PC-9 (cell line): ENCODE data around the gene ARGLU1. TPM values are rescaled to one million over a fixed set of nuclear protein-coding genes. Genes with fewer than 3 reads are reported as not detected.

Experiments
- BruUV-seq: library from RNA; stranded (reverse); fragments of 400-500 nt; replicated peaks from 2 replicates; lab custom pipeline; 2021; lab: Mats Ljungman, UMichigan
- CTCF ChIA-PET: fragments of 300-600 bp; sonication (Branson Sonifier 250); formaldehyde crosslinking; loops from one replicate; lab custom pipeline; 2022; ENCODE audit warnings: antibody characterized with exemption; lab: Charles Lee
- POLR2A ChIA-PET: fragments of 300-600 bp; sonication (Branson Sonifier 250); formaldehyde crosslinking; loops from one replicate; lab custom pipeline; 2022; ENCODE audit warnings: antibody characterized with exemption; ENCODE audit not compliant: unreplicated experiment; lab: Charles Lee
- DNase-seq, 2 experiments: peaks; one replicate each; pipeline versions ENCODE4 v3.0.0 to v3.0.0-alpha.2; 2015 to 2022; ENCODE audit warnings: mixed read lengths in 1 of 2
- H2AFZ ChIP-seq: fragments of 200-600 bp; sonication (generic); 2 replicates; pipeline ENCODE4 v1.8.1; 2017; ENCODE audit warnings: antibody characterized with exemption
- H3F3A ChIP-seq: fragments of 200-600 bp; sonication (generic); 2 replicates; pipeline ENCODE4 v1.8.1; 2017; ENCODE audit warnings: antibody characterized with exemption, mild to moderate bottlenecking, low read depth; ENCODE audit not compliant: insufficient read depth
- H3K27ac ChIP-seq: fragments of 200-600 bp; sonication (generic); 2 replicates; pipeline ENCODE4 v1.6.1; 2016; ENCODE audit warnings: mixed run types
- H3K27me3 ChIP-seq: fragments of 200-600 bp; sonication (generic); 2 replicates; pipeline ENCODE4 v1.6.1; 2016; ENCODE audit warnings: low read depth, mixed run types; ENCODE audit not compliant: insufficient read depth
- H3K36me3 ChIP-seq: fragments of 200-600 bp; sonication (generic); 2 replicates; pipeline ENCODE4 v1.6.1; 2016; ENCODE audit warnings: low read depth, mixed run types
- H3K4me1 ChIP-seq: fragments of 200-600 bp; sonication (generic); replicated peaks from 2 replicates; pipeline ENCODE4 v1.6.1; 2016; ENCODE audit warnings: mixed run types; ENCODE audit not compliant: insufficient read depth
- H3K4me2 ChIP-seq: fragments of 200-600 bp; sonication (generic); 2 replicates; pipeline ENCODE4 v1.6.1; 2017; ENCODE audit warnings: mixed run types
- H3K4me3 ChIP-seq: fragments of 200-600 bp; sonication (generic); 2 replicates; pipeline ENCODE4 v1.6.1; 2016; ENCODE audit warnings: mixed run types
- H3K79me2 ChIP-seq: fragments of 200-600 bp; sonication (generic); 2 replicates; pipeline ENCODE4 v1.6.1; 2017; ENCODE audit warnings: low read depth, mixed run types
- H3K9me2 ChIP-seq: fragments of 200-600 bp; sonication (generic); 2 replicates; pipeline ENCODE4 v1.8.1; 2017; ENCODE audit warnings: mild to moderate bottlenecking; ENCODE audit not compliant: insufficient read depth
- H3K9me3 ChIP-seq: fragments of 200-600 bp; sonication (generic); 2 replicates; pipeline ENCODE4 v1.8.1; 2016; ENCODE audit warnings: low read depth; ENCODE audit not compliant: insufficient read depth
- H4K20me1 ChIP-seq: fragments of 200-600 bp; sonication (generic); 2 replicates; pipeline ENCODE4 v1.8.1; 2017; ENCODE audit not compliant: insufficient read depth
- EZH2 ChIP-seq: fragments of 200-600 bp; sonication (generic); IDR thresholded peaks from 2 replicates; pipeline ENCODE4 v1.8.0; 2017; ENCODE audit warnings: antibody characterized with exemption, low read depth
- intact Hi-C: fragments of 100-400 bp; cut with micrococcal nuclease; formaldehyde crosslinking; loops from one replicate; pipeline ENCODE4 v1.10.0; 2022; ENCODE audit not compliant: unreplicated experiment
- total RNA-seq: library from RNA; stranded (reverse); gene quantifications from 2 replicates; pipeline ENCODE4 v1.2.3, GENCODE V29; 2021
- TF ChIP-seq, protein P1 (sequence below): fragments of 200-600 bp; sonication (generic); conservative IDR thresholded peaks from 2 replicates; pipeline ENCODE4 v1.6.1; 2017; ENCODE audit warnings: mixed run types, antibody characterized with exemption, mild to moderate bottlenecking, moderate library complexity

The ARGLU1 gene
- total RNA-seq, 1 experiment from 2014 or later = 89.2 TPM

DNA sequence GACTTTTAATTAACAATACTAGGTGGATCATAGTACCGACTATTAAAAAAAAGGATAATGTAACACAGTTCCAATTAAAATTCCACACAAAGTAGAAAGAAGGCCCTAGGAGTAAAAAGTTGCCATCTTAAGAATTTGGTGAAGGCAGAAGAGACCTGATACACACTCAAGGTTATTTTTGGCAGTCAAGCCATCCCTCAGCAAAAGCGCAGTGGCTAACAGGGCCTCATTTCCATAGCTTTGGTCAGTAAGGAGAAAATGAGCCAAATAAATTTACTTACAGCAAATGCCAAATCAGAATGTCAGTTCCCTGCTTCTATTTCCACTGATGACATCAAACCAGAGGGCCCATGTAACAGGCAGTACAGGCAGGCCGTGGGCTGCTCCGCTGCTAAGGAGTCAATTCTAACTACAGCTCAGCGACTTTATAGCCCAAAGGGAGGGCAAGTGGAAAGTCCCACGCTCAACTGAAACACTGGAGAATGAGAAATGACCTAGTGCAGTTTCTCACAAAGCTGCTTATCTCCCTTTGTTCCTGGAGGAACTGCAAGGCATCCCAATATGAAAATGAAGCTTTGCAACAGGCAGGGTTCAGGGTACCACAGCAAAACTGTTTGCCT lies 6.3 kb downstream of the ARGLU1 start:
- Histone ChIP-seq H4K20me1 (peaks cover 92% of the 10 kb centered on the region), H3K9me3 (no peaks in the 10 kb centered on the region), H3K9me2 (no peaks in the 10 kb centered on the region), H3F3A (peaks cover 4% of the 10 kb centered on the region; the same call in 1 of the 2 replicates), H3K79me2 (peaks cover 98% of the 10 kb centered on the region), H2AFZ (no peak overlapping the region), H3K4me3 (no peak overlapping the region), H3K4me1 (peaks cover 27% of the 10 kb centered on the region), H3K27me3 (no peaks in the 10 kb centered on the region), H3K4me2 (no peak overlapping the region), H3K36me3 (peaks cover 29% of the 10 kb centered on the region), H3K27ac (no peak overlapping the region)
- POLR2A ChIA-PET = no interaction called here
- CTCF ChIA-PET = no interaction called here
- intact Hi-C loops = loop anchor here (10.0 kb wide), 1 partner anchor 203 kb away; no protein-coding TSS in a partner anchor
- TF ChIP-seq, protein P1, sequence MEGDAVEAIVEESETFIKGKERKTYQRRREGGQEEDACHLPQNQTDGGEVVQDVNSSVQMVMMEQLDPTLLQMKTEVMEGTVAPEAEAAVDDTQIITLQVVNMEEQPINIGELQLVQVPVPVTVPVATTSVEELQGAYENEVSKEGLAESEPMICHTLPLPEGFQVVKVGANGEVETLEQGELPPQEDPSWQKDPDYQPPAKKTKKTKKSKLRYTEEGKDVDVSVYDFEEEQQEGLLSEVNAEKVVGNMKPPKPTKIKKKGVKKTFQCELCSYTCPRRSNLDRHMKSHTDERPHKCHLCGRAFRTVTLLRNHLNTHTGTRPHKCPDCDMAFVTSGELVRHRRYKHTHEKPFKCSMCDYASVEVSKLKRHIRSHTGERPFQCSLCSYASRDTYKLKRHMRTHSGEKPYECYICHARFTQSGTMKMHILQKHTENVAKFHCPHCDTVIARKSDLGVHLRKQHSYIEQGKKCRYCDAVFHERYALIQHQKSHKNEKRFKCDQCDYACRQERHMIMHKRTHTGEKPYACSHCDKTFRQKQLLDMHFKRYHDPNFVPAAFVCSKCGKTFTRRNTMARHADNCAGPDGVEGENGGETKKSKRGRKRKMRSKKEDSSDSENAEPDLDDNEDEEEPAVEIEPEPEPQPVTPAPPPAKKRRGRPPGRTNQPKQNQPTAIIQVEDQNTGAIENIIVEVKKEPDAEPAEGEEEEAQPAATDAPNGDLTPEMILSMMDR = no peak
- no peak for TF ChIP-seq EZH2
- no peak for DNase-seq
- BruUV-seq = no TSS peak

DNA sequence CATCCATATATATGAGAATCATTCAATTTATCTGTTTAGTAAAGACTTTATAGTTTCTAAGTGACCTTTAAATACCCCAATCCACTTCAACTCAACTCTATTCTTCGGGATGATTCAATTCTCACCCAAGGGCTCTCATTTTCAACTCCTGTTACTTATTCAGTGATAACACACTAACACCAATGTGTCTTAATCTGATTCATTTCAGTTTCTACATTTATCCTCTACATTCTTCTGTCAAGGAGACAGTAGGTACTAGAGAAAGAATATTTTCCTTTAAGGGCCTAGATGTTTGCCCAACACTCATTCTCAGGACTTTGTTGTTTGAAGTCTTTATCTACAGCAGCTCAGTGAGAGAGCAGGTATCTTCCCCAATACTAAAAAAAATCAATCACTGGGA lies 7.1 kb downstream of the ARGLU1 start:
- Histone ChIP-seq H2AFZ (no peak overlapping the region), H3K36me3 (peaks cover 37% of the 10 kb centered on the region), H3K27ac (no peak overlapping the region), H3K27me3 (no peaks in the 10 kb centered on the region), H3K9me2 (no peaks in the 10 kb centered on the region), H3K9me3 (no peaks in the 10 kb centered on the region), H4K20me1 (peaks cover 87% of the 10 kb centered on the region), H3K4me3 (no peak overlapping the region), H3K4me1 (peaks cover 23% of the 10 kb centered on the region), H3K4me2 (no peak overlapping the region), H3K79me2 (peaks cover 98% of the 10 kb centered on the region), H3F3A (peaks cover 4% of the 10 kb centered on the region; the same call in 1 of the 2 replicates)
- DNase-seq = no peak
- intact Hi-C loops = loop anchor here (10.0 kb wide), 1 partner anchor 204 kb away; no protein-coding TSS in a partner anchor
- no peak for TF ChIP-seq EZH2
- TF ChIP-seq, protein P1 = no peak
- no TSS peak for BruUV-seq
- ChIA-PET CTCF (no interaction called here), POLR2A (no interaction called here)

DNA sequence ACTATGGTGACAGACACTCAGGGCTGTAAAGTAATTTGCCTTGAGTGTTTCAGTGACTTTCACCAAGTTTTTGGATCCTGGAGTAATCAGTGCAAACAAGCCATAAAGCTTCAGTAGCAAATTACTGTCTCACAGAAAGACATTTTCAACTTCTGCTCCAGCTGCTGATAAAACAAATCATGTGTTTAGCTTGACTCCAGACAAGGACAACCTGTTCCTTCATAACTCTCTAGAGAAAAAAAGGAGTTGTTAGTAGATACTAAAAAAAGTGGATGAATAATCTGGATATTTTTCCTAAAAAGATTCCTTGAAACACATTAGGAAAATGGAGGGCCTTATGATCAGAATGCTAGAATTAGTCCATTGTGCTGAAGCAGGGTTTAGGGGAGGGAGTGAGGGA lies 9.4 kb downstream of the ARGLU1 start:
- Histone ChIP-seq H3K27me3 (no peaks in the 10 kb centered on the region), H3K4me1 (no peaks in the 10 kb centered on the region), H4K20me1 (peaks cover 77% of the 10 kb centered on the region), H3K79me2 (peaks cover 98% of the 10 kb centered on the region), H3K9me3 (no peaks in the 10 kb centered on the region), H3K4me3 (no peak overlapping the region), H2AFZ (no peak overlapping the region), H3K36me3 (peaks cover 58% of the 10 kb centered on the region), H3K4me2 (no peak overlapping the region), H3K27ac (no peak overlapping the region), H3F3A (peaks cover 7% of the 10 kb centered on the region; the same call in 1 of the 2 replicates), H3K9me2 (no peaks in the 10 kb centered on the region)
- TF ChIP-seq, protein P1 = no peak
- TF ChIP-seq EZH2 = no peak
- ChIA-PET CTCF (no interaction called here), POLR2A (no interaction called here)
- intact Hi-C loops = no loop called here
- no TSS peak for BruUV-seq
- no peak for DNase-seq
